Choroid plexus epithelial cell (primary cell): ENCODE results near the gene PVALEF.

Experiments used
- DNase-seq: peaks from one replicate; pipeline ENCODE4 v3.0.0-alpha.2; 2010; ENCODE audit warnings: low read depth
- H3K4me3 ChIP-seq: 2 replicates; pipeline ENCODE4 v1.5.1; 2011; ENCODE audit warnings: low read depth, mild to moderate bottlenecking, control low read depth, low read length, moderate library complexity
- TF ChIP-seq, protein P1 (sequence below): conservative IDR thresholded peaks from 2 replicates; pipeline ENCODE4 v1.5.1; 2011; ENCODE audit warnings: low read depth, mild to moderate bottlenecking, control low read depth, inconsistent platforms, low read length, moderate library complexity

The PVALEF gene

DNA sequence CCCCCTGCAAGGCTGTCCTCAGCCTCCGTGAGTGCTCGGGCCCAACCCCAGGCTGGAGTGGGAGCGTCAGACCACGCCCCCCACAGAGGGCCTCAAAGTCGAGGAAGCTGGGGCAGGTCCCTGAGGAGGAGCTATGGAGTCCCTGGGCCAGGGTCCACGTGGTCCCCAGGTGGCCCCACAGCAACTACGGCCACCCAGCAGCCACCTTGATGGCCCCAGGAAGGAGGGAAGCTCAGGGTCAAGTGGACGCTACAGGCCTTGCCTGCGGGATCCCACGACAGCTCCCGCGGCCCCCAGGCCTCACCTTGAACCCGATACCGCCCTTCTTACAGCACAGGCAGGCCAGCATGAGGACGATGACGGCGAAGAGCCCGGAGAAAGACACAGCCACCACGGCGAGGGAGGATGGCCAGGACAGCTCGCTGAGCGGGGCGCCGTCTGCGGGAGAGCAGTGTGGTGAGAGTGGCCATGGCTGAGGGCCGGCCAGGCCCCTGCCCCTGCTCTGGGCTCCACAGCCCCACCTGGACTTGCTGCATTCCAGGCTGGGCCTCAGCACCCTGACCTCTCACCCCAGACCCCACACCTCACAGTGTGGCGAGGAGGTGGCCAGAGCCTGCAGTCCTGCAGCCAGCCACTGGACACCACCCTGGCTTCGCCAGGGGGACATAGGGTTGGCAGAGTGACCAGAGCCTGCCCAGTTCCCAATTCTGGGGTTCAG, 31.1 kb upstream of the PVALEF start:
- DNase-seq, result no peak
- TF ChIP-seq, protein P1, sequence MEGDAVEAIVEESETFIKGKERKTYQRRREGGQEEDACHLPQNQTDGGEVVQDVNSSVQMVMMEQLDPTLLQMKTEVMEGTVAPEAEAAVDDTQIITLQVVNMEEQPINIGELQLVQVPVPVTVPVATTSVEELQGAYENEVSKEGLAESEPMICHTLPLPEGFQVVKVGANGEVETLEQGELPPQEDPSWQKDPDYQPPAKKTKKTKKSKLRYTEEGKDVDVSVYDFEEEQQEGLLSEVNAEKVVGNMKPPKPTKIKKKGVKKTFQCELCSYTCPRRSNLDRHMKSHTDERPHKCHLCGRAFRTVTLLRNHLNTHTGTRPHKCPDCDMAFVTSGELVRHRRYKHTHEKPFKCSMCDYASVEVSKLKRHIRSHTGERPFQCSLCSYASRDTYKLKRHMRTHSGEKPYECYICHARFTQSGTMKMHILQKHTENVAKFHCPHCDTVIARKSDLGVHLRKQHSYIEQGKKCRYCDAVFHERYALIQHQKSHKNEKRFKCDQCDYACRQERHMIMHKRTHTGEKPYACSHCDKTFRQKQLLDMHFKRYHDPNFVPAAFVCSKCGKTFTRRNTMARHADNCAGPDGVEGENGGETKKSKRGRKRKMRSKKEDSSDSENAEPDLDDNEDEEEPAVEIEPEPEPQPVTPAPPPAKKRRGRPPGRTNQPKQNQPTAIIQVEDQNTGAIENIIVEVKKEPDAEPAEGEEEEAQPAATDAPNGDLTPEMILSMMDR, result no peak
- no peak overlapping the region for H3K4me3 ChIP-seq

DNA sequence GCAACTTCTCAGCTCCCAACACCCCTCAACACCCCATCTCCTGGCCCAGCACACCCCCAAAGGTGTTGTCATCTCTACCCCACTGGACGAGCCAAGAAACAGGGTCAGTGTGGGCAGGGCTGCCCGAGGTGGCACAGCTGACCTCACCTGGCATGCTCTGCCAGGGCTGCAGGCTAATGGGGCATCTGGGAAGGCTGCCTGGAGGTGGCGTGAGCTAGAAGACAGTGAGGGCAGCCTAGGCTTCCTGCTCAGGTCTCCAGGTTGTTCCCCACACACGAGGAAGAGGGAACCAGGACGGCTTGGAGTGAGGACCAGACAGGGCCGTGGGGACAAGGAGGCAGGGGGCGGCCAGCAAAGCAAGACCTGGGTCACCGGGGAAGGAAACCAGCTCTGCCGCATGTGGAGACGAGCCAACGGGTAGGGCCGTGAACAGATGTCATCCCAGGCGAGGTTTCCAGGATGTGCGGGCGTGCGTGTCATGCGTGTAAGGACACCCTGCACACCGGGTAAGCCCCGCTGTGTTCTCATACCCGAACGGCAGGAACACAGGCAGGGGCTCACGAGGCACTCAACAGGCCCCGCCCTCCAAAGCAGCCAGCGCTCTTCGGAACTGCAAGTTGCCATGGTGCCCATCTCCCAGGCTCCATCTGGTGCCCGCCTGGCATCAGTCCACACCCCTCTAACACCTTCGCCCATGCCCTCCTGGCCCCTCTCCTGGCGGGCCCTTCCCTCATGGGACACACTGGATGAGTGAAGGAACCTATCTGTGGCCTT, 29.6 kb upstream of the PVALEF start:
- TF ChIP-seq, protein P1, result no peak
- no peak for DNase-seq
- H3K4me3 ChIP-seq, result no peak overlapping the region

DNA sequence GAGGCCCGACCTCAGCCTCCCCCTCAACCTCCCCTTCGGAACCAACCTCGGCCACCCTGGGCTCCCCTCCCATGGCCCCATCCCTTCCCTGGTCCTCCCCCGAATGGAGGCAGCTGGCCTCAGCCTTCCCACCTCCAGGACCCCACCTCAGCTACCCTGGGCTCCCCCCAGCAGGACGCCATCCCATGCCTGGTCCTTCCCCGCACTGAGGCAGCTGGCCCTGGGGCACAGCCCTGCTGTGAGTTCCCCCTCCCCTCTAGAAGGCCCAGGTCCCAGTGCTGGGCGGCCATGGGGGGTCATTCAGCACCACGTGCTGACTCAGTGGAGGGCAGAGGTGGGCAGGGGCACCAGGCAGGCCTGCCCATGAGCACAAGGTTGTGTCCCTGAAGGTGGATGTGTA, 28.9 kb upstream of the PVALEF start:
- H3K4me3 ChIP-seq, result no peak overlapping the region
- DNase-seq, result no peak
- TF ChIP-seq, protein P1, result no peak

DNA sequence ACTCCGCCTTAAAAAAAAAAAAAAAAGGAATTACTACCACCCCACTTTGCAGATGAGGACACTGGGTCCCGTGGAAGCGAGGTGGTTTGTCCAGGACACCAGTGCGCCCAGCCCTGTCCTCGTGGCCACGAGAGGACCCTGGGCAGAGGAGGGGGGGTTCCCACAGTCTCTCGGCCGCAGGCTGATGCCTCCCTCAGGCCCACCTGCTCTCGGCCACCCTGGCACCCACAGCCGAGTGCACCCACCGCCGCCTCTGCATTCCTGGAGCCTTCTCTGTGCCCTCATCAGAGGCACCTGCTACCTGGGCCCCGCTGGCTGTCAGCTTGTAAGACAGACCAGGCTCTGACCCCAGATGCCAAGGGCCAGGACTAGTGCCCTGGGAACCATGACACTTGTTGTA, 28.1 kb upstream of the PVALEF start:
- TF ChIP-seq, protein P1, result no peak
- no peak for DNase-seq
- H3K4me3 ChIP-seq, result no peak overlapping the region

DNA sequence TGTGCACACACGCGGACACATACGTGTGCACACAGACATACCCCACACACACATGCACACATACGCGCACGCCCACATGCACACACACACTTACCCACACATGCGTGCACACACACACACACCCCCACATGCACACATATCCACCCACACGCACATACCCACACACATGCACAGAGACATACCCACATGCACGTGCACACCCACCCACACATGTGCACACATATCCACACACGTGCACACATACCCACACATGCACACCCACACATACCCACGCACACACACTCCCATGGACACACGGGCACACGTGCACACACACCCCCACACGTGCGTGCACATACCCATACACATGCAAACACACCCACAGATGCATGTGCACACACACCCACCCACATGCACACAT, 27.2 kb upstream of the PVALEF start:
- DNase-seq, result no peak
- TF ChIP-seq, protein P1, result no peak
- H3K4me3 ChIP-seq, result no peak overlapping the region

DNA sequence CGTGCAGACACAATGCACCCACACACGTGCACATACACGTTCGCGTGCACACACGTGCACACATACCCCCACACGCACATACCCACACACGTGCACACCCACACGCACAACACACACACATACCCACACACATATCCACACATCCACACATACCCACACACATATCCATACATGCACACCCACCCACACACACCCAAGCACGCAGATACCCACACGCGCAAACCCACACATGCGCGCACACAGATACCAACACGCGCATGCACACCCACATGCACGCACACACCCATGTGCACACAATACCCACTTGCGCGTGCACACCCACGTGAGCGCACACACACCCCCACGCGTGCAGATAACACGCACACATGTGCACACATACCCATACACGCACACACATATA, 26.8 kb upstream of the PVALEF start:
- TF ChIP-seq, protein P1, result no peak
- no peak for DNase-seq

More for the DNA sequence above, 26.8 kb upstream of the PVALEF start:
- no peak overlapping the region for H3K4me3 ChIP-seq
